Testis (tissue), 3 donors: Measurements from ENCODE around the gene KCNJ4. TPM values are rescaled to one million over a fixed set of nuclear protein-coding genes. Genes with fewer than 3 reads are reported as not detected.

ENCODE experiments used
- DNase-seq: peaks from one replicate; pipeline ENCODE4 v3.0.0-alpha.2; 2019
- H3K27ac ChIP-seq, 2 donors: fragments of 200-600 bp; sonication (generic); one replicate each; pipeline ENCODE4 v1.5.1; 2019
- H3K27me3 ChIP-seq: fragments of 200-600 bp; sonication (generic); one replicate; pipeline ENCODE4 v1.5.1; 2019
- H3K36me3 ChIP-seq: fragments of 200-600 bp; sonication (generic); one replicate; pipeline ENCODE4 v1.5.1; 2017; ENCODE audit warnings: low read depth; ENCODE audit errors: missing control alignments
- H3K4me1 ChIP-seq: fragments of 200-600 bp; sonication (generic); one replicate; pipeline ENCODE4 v1.5.1; 2019
- H3K4me3 ChIP-seq, 2 donors: fragments of 200-600 bp; sonication (generic); one replicate each; pipeline ENCODE4 v1.5.1; 2017 to 2019
- H3K9me3 ChIP-seq: fragments of 200-600 bp; sonication (generic); one replicate; pipeline ENCODE4 v1.5.1; 2017
- CTCF ChIP-seq, 3 experiments: fragments of 450-650 bp in 2 of 3; fragments of 200-600 bp in 1 of 3; sonication (generic) in 1 of 3; IDR thresholded peaks; one replicate each; pipeline ENCODE4 v1.5.1; 2016 to 2019; ENCODE audit warnings: antibody characterized with exemption in 3 of 3, mild to moderate bottlenecking in 2 of 3, moderate library complexity in 1 of 3
- POLR2A ChIP-seq: fragments of 450-650 bp; IDR thresholded peaks from one replicate; pipeline ENCODE4 v1.6.1; 2017; ENCODE audit warnings: antibody characterized with exemption, mild to moderate bottlenecking, moderate library complexity
- WGBS, 2 donors: methylation state at CpG; one replicate each; pipeline ENCODE4 v1.1.5; 2018; 5-methylcytosine and 5-hydroxymethylcytosine counted together
- intact Hi-C: fragments of 100-400 bp; cut with DNase I; formaldehyde crosslinking; loops from one replicate; pipeline ENCODE4 v1.15.1; 2023; ENCODE audit warnings: low total_unique reads
- polyA plus RNA-seq: library from polyadenylated mRNA; stranded (reverse); fragments of 350-450 nt; fragmentation: Illumina TruSeq; extraction: RNeasy Lipid Tissue Mini Kit (QIAGEN cat#74804); gene quantifications from one replicate; pipeline ENCODE4 v1.2.3, GENCODE V29; 2014; ENCODE audit warnings: low read depth, low replicate concordance; ENCODE audit not compliant: insufficient read depth
- total RNA-seq, 2 donors: library from RNA; depleted of rRNA; stranded (reverse); fragments of >200 nt; gene quantifications; one replicate each; pipeline ENCODE4 v1.2.3, GENCODE V29; 2016

KCNJ4 gene
- total and polyA plus RNA-seq, 3 donors from 2014 or later: 1.7 to 3.0 (median 1.7) TPM

GRCh38 chr22:38464992-38465672 is 10.1 kb upstream of the KCNJ4 start:
- H3K4me3 ChIP-seq: no peak overlapping the region
- H3K27ac ChIP-seq: no peak overlapping the region
- peaks cover 22% of the 10 kb centered on the region for H3K4me1 ChIP-seq
- TF ChIP-seq CTCF (IDR thresholded peaks at IDR 0.05): no peak
- TF ChIP-seq POLR2A: no peak
- intact Hi-C loops: no loop called here
- H3K36me3 ChIP-seq: no peaks in the 10 kb centered on the region
- H3K27me3 ChIP-seq: no peaks in the 10 kb centered on the region
- H3K9me3 ChIP-seq: no peaks in the 10 kb centered on the region
- no peak for DNase-seq
- WGBS, 2 donors: 80 to 81% methylated on average over 10 of the region's 10 CpGs

- 33 to 50% methylated on average over 27 to 28 of the region's 28 CpGs for WGBS, 2 donors
- Histone ChIP-seq H3K9me3 (no peaks in the 10 kb centered on the region), H3K27me3 (no peaks in the 10 kb centered on the region), H3K4me3 (peak overlapping the region in 1 of 2 donors; percentile 1), H3K27ac (no peak overlapping the region), H3K4me1 (peaks cover 15% of the 10 kb centered on the region), H3K36me3 (no peaks in the 10 kb centered on the region)
- no peak for TF ChIP-seq CTCF (IDR thresholded peaks at IDR 0.05)
- no peak for TF ChIP-seq POLR2A
- DNase-seq: peak; percentile 61
- intact Hi-C loops: no loop called here
These were observed 8.2 kb upstream of the KCNJ4 start for GRCh38 chr22:38462960-38463784.

DNA sequence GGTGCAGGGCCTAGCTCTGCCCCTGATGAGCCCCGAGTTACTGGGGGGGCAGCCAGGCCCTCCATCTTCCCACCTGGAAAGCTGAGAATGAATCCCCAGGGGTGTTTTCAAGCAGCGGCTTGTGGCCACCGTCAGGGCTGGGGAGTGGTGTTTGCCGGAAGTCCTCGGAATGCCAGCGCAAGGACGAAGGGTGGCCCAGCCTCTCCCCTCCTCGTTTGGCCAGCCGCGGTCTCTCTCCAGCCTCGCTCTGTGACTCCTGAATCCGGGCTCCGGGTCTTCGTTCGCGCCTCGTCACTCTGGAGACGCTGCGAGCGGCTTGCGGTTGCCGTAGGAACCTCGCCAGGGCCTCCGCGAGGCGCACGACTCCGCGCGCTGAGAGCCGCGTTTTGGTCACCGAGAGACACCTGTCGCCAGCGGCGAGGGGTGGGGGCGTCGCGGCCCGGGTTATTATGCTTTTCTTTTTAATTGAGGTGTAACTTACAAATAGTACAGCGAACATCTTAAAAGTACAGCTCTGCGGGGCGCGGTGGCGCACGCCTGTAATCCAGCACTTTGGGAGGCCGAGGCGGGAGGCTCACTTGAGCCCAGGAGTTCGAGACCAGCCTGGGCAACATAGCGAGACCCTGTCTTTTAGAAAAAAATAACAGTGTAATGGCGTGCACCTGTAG is 6.5 kb upstream of the KCNJ4 start:
- intact Hi-C loops: no loop called here
- 9 to 16% methylated on average over 22 to 50 of the region's 51 CpGs for WGBS, 2 donors
- TF ChIP-seq CTCF (IDR thresholded peaks at IDR 0.05) (peak in 1 of 3 experiments; percentile 16), POLR2A (no peak)
- Histone ChIP-seq H3K27ac (no peak overlapping the region), H3K4me3 (peak overlapping the region; percentile 36 to 41), H3K9me3 (no peaks in the 10 kb centered on the region), H3K36me3 (no peaks in the 10 kb centered on the region), H3K4me1 (peaks cover 6% of the 10 kb centered on the region), H3K27me3 (no peaks in the 10 kb centered on the region)
- peak; percentile 91 for DNase-seq

DNA sequence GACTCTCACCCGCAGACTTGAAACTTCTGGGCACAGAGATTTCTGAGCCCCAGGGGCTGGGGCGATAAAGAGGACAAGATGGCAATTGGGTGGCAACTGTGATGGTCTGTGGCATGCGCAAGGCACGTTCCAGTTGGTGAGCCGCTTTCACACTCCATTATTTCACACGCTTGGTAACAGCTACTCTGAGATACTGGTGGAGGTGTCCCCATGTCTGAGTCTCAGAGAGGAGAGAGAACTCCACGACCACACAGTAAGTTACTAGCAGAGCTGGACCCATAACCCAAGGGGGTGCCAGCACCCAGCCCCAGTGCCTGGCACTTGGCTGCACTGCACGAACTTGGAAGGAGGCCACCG is 6.0 kb upstream of the KCNJ4 start:
- Histone ChIP-seq H3K27ac (no peak overlapping the region), H3K4me1 (peaks cover 6% of the 10 kb centered on the region), H3K4me3 (no peak overlapping the region), H3K9me3 (no peaks in the 10 kb centered on the region), H3K36me3 (no peaks in the 10 kb centered on the region), H3K27me3 (no peaks in the 10 kb centered on the region)
- 46 to 59% methylated on average over 7 to 9 of the region's 9 CpGs for WGBS, 2 donors
- no peak for DNase-seq
- intact Hi-C loops: no loop called here
- TF ChIP-seq POLR2A (no peak), CTCF (IDR thresholded peaks at IDR 0.05) (no peak)
